HepG2 (cell line): ENCODE results near the gene COPZ2. TPM values are rescaled to one million over a fixed set of nuclear protein-coding genes. Genes with fewer than 3 reads are reported as not detected.

Experiments
- ATF4 ChIP-seq, 2 experiments: fragments of 450-650 bp in 1 of 2; sonication (generic) in 1 of 2; formaldehyde crosslinking; IDR thresholded peaks; 2 replicates each; pipeline versions ENCODE4 v1.5.0 to v1.8.0; 2020 to 2022; ENCODE audit warnings: mild to moderate bottlenecking in 1 of 2, missing genetic modification reagents in 1 of 2
- CBX1 ChIP-seq: IDR thresholded peaks from one replicate; pipeline ENCODE4 v1.6.1; 2016; ENCODE audit warnings: antibody characterized with exemption, low read depth
- CTCF ChIP-seq: sonication (generic); formaldehyde crosslinking; IDR thresholded peaks from 2 replicates; pipeline ENCODE4 v1.5.0; 2020; ENCODE audit warnings: mild to moderate bottlenecking, missing genetic modification reagents, moderate library complexity
- FOSL2 ChIP-seq: sonication (generic); formaldehyde crosslinking; IDR thresholded peaks from 2 replicates; pipeline ENCODE4 v1.4.0; 2020; ENCODE audit warnings: missing genetic modification reagents
- HMG20A ChIP-seq: IDR thresholded peaks from 2 replicates; pipeline ENCODE4 v1.6.1; 2016; ENCODE audit warnings: borderline replicate concordance
- KDM2A ChIP-seq: sonication (generic); formaldehyde crosslinking; IDR thresholded peaks from 2 replicates; pipeline ENCODE4 v1.4.0; 2020; ENCODE audit warnings: low read depth, missing genetic modification reagents, borderline replicate concordance
- ZFY ChIP-seq: sonication (generic); formaldehyde crosslinking; IDR thresholded peaks from 2 replicates; pipeline ENCODE4 v1.4.0; 2020; ENCODE audit warnings: missing genetic modification reagents
- ZNF232 ChIP-seq: sonication (generic); formaldehyde crosslinking; IDR thresholded peaks from 2 replicates; pipeline ENCODE4 v1.4.0; 2020; ENCODE audit warnings: missing genetic modification reagents, borderline replicate concordance
- ZNF24 ChIP-seq: fragments of 450-650 bp; IDR thresholded peaks from 2 replicates; pipeline ENCODE4 v1.6.1; 2017; ENCODE audit warnings: antibody characterized with exemption, mild to moderate bottlenecking
- ZNF570 ChIP-seq: sonication (generic); formaldehyde crosslinking; IDR thresholded peaks from 2 replicates; pipeline ENCODE4 v1.4.0; 2020; ENCODE audit warnings: mild to moderate bottlenecking, missing genetic modification reagents, borderline replicate concordance
- ZNF839 ChIP-seq: sonication (generic); formaldehyde crosslinking; IDR thresholded peaks from 2 replicates; pipeline ENCODE4 v1.4.0; 2020; ENCODE audit warnings: missing genetic modification reagents, mild to moderate bottlenecking, borderline replicate concordance
- polyA plus RNA-seq, 8 experiments: library from polyadenylated mRNA; depleted of rRNA in 3 of 8; stranded (reverse) in 7 of 8; unstranded in 1 of 8; fragments of >200 nt; fragmentation: Illumina TruSeq in 4 of 8; extraction: Trizol in 4 of 8; gene quantifications; 2 replicates each; pipeline versions ENCODE4 v1.2.1 to v1.2.3, GENCODE V29; 2011 to 2016; ENCODE audit warnings: low read depth in 4 of 8, missing spikeins in 1 of 8, mixed read lengths in 1 of 8; ENCODE audit not compliant: insufficient read depth in 1 of 8
- total RNA-seq, 5 experiments: library from RNA; depleted of rRNA; stranded (reverse); fragments of >200 nt; fragmentation: Illumina TruSeq; extraction: Trizol; gene quantifications; 2 replicates each; pipeline ENCODE4 v1.2.3, GENCODE V29; 2016; ENCODE audit warnings: low read depth in 1 of 5
- TF ChIP-seq, protein P1 (sequence below), 2 experiments: fragments of 450-650 bp in 1 of 2; sonication (generic) in 1 of 2; formaldehyde crosslinking in 1 of 2; IDR thresholded peaks; 2 replicates each; pipeline versions ENCODE4 v1.6.1 to v1.8.0; 2016 to 2022; ENCODE audit warnings: antibody characterized with exemption in 1 of 2, mild to moderate bottlenecking in 1 of 2, missing genetic modification reagents in 1 of 2
- TF ChIP-seq, protein P2 (sequence below): sonication (generic); formaldehyde crosslinking; IDR thresholded peaks from 2 replicates; pipeline ENCODE4 v1.4.0; 2020; ENCODE audit warnings: missing genetic modification reagents
- TF ChIP-seq, protein P3 (sequence below): sonication (generic); formaldehyde crosslinking; IDR thresholded peaks from 2 replicates; pipeline ENCODE4 v1.5.0; 2020; ENCODE audit warnings: mild to moderate bottlenecking, missing genetic modification reagents

COPZ2 gene
- total and polyA plus RNA-seq, 2 of the 13 experiments (the other 11 are each of a cell fraction or from before 2014, with no cell fraction given), result 0.61 to 1.5 TPM

DNA sequence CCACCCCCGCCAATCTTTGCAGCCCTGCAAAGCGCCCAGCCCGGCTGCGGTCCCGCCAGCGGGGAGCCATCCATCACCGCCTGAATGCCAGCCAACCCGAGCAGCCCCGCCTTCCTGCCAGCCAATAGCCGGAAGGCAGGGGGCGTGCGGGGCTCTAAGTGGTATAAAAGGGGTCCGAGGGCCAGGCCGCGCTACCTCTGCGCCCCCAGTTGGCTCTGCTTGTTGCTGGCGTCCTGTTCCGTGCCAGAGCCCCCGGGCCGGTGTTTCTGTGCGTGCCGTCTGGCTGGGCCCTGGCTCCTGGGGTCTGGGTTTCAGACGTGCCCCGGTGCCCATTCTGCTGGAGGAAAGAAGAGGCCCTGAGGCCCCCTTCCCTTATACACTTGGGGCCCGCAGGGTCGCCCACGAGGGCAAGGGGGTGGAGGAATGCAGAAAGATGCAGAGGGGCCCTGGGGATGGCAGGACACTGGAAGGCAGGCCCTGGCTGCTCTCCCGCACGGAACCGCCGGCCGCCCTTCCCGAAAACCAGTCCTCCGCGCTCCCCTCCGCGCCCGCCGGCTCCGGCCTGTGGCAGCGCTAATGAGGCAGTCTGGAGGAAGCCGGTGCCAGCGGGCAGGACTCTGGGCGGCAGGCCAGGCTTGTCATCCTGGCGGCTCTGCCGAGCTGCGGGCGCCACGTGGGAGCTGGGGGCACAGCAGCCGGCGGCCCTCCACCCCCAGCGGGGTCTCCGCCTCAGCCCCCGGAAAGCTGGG lies 14.0 kb downstream of the COPZ2 start (continued):
- TF ChIP-seq ZNF24 (no peak), ZNF232 (CRISPR knock-in tag) (no peak), ZNF570 (CRISPR knock-in tag) (no peak), KDM2A (CRISPR knock-in tag) (no peak; the same call in 1 of the 2 replicates), CTCF (CRISPR knock-in tag) (no peak; the same call in none of the 2 replicates), FOSL2 (no peak), CBX1 (no peak), ZFY (peak; percentile 40; the same call in 1 of the 2 replicates), HMG20A (no peak), ZNF839 (CRISPR knock-in tag) (no peak), ATF4 (CRISPR knock-in tag; IDR thresholded peaks at IDR 0.05) (no peak)
- TF ChIP-seq, protein P1, sequence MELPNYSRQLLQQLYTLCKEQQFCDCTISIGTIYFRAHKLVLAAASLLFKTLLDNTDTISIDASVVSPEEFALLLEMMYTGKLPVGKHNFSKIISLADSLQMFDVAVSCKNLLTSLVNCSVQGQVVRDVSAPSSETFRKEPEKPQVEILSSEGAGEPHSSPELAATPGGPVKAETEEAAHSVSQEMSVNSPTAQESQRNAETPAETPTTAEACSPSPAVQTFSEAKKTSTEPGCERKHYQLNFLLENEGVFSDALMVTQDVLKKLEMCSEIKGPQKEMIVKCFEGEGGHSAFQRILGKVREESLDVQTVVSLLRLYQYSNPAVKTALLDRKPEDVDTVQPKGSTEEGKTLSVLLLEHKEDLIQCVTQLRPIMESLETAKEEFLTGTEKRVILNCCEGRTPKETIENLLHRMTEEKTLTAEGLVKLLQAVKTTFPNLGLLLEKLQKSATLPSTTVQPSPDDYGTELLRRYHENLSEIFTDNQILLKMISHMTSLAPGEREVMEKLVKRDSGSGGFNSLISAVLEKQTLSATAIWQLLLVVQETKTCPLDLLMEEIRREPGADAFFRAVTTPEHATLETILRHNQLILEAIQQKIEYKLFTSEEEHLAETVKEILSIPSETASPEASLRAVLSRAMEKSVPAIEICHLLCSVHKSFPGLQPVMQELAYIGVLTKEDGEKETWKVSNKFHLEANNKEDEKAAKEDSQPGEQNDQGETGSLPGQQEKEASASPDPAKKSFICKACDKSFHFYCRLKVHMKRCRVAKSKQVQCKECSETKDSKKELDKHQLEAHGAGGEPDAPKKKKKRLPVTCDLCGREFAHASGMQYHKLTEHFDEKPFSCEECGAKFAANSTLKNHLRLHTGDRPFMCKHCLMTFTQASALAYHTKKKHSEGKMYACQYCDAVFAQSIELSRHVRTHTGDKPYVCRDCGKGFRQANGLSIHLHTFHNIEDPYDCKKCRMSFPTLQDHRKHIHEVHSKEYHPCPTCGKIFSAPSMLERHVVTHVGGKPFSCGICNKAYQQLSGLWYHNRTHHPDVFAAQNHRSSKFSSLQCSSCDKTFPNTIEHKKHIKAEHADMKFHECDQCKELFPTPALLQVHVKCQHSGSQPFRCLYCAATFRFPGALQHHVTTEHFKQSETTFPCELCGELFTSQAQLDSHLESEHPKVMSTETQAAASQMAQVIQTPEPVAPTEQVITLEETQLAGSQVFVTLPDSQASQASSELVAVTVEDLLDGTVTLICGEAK (IDR thresholded peaks at IDR 0.05), result no peak
- TF ChIP-seq, protein P1 (CRISPR knock-in tag; IDR thresholded peaks at IDR 0.05), result 0 out of 2 replicates have a peak, but pooled peaks have one; percentile 49
- TF ChIP-seq, protein P2, sequence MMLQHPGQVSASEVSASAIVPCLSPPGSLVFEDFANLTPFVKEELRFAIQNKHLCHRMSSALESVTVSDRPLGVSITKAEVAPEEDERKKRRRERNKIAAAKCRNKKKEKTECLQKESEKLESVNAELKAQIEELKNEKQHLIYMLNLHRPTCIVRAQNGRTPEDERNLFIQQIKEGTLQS (CRISPR knock-in tag), result no peak
- TF ChIP-seq, protein P3, sequence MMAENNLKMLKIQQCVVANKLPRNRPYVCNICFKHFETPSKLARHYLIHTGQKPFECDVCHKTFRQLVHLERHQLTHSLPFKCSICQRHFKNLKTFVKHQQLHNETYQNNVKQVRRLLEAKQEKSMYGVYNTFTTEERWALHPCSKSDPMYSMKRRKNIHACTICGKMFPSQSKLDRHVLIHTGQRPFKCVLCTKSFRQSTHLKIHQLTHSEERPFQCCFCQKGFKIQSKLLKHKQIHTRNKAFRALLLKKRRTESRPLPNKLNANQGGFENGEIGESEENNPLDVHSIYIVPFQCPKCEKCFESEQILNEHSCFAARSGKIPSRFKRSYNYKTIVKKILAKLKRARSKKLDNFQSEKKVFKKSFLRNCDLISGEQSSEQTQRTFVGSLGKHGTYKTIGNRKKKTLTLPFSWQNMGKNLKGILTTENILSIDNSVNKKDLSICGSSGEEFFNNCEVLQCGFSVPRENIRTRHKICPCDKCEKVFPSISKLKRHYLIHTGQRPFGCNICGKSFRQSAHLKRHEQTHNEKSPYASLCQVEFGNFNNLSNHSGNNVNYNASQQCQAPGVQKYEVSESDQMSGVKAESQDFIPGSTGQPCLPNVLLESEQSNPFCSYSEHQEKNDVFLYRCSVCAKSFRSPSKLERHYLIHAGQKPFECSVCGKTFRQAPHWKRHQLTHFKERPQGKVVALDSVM, result no peak
